HG02588 (cell line): ENCODE measurements around the gene SMARCC2.

Experiments
- ATAC-seq: cut with Tn5 transposase; IDR thresholded peaks from one replicate; pipeline ENCODE4 v1.9.1; 2021; ENCODE audit warnings: mild to moderate bottlenecking, moderate library complexity; ENCODE audit not compliant: unreplicated experiment

Gene SMARCC2

DNA sequence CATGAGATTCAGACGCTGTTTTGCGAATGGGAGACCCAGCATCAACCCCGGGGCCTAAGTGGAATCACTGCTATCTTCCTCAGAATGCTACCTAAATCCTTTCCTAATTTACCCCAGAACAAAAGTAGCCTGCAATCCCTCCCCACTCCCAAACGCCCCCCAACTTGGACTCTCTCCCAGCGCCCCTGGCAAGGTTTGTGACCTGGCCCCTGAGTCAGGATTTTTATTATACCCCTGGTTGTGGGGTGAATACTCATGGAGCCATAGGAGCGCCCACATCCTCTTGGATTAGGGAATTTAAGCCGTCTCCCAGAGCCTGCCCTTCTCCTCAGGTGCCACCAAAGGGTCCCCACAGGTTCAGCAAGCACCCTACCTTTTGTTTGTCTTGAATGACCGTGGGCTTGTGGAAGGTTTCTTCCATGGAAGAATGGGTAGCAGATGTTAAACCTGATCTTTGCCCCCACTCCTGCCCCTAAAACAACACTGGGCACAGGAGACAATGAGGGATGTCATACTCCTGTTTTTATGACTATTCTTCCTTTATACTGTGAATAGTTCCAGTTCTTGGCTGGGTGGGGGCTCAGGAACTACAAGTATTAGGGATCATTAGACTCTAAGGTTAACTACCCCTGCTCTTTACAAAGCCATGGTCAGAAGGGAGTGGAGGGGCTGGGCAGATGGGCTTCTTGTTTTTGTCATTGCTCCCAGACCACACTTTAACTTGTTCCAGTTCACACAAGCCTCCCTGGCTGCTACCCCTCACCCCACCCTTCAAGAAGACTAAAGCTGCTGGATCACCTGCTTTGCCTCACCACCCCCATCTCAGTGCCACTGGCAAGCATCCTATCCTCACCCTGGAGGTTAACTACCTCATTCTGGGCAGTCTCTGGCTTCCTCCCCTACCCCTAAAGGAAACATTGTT, 36.3 kb downstream of the SMARCC2 start:
- no peak for ATAC-seq

DNA sequence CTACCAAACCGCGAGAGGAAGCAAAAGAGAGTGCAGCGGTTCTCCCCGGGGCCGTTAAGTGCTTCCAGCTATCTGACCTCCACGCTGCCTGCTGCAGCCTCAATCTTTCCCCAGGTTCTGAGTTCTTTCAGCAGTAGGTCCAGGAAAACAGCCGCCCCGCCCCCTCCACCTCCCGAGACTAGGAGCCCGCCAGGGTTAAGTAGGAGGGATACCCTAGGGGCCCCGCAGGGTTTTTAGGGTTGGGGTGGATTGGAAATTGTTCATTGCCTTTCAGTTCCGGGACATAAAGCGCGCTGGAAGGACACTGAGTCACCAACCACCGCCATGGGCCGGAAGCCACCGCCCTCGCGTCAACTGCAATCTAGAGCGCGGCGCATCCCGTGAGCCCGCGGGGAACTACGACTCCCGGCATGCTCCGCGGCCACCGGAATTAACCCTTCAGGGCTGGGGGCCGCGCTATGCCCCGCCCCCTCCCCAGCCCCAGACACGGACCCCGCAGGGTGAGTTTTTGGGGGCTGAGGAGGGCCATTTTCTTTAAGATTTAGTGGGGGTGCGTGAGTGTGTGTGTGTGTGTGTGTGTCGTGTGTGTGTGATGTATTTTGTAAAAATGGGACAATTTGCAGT, 37.0 kb downstream of the SMARCC2 start, which contains the start of gene MYL6B:
MYL6B (plus strand) TSS at position 456 of the 624 bp plus-strand sequence. CDS start 1,332 bp downstream, outside the sequence.
- peak; percentile 89 for ATAC-seq

DNA sequence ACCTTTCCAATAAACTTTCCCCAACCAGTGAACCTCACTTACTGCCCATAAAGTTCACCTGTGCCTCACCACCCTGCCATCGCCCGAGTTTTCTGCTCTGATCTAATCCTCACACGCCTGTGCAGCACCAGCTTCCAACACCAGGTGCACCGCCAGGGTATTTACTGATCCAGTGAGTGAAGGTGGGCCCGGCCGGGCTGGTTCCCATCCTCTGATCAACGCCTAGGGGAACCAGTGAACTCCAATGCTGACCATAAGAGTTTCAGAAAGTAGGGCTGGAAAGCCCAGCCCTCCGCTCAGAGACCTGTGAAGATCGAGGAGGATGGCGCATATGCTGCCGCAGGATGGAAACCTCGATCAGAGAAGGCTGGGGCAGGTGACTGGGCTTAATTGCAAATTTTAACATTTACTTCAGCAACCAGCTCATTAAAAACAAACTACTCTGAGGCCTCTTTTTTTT, 37.6 kb downstream of the SMARCC2 start:
- ATAC-seq = peak; percentile 42

DNA sequence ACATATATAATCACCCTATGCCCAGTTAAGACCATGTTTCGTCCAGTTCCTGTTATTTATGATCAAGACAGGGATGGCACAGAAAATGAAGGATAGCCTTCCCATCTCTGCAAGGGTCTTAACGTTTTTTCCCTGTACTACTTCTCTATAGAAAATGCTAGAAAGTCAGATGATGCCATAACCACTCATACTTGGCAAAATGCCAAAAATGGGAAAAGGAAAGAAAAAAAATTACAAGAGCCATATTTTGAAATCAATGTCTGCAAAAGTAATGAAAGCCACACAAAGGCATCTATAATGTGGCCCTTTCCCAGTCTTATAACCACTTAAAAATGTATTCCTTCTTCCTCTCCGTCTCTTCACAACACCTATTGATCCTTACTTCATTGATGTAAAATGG, 38.7 kb downstream of the SMARCC2 start:
- ATAC-seq = no peak

DNA sequence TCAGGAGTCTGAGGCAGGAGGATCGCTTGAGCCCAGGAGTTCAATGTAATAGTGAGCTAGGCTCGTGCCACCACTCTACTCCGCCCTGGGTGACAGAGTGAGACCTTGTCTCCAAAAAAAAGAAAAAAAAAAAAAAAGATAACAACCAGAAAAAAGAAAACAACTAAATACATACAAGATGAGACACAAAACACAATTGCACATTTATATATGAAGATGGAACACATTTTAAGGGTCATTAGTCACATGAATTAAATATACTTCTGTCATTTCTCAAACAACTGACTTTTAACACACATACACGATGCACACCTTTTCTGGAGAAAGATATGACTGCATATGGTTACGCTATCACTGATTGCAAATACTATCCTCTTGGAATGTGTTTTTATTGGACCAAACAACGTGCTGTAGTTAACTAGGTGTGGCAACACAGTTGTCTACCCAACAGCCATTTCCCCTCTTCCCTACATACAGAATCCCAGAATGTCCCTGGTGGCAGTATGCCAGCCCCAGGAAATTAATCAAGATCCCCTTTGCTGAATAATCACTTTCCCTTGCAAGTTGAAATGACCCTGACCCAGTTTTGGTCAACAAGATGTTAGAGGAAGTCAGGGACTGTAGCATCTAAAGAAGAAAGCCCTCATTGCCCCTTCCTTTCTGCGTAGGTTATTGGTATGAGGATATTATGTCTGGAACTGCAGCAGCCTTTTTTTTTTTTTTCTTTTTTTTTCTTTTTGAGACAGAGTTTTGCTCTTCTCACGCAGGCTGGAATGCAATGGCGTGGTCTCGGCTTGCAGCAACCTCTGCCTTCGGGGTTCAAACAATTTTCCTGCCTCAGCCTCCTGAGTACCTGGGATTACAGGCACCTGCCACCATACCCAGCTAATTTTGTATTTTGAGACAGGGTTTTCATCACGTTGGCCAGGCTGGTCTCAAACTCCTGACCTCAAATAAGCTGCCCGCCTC, 42.5 kb downstream of the SMARCC2 start:
- no peak for ATAC-seq

DNA sequence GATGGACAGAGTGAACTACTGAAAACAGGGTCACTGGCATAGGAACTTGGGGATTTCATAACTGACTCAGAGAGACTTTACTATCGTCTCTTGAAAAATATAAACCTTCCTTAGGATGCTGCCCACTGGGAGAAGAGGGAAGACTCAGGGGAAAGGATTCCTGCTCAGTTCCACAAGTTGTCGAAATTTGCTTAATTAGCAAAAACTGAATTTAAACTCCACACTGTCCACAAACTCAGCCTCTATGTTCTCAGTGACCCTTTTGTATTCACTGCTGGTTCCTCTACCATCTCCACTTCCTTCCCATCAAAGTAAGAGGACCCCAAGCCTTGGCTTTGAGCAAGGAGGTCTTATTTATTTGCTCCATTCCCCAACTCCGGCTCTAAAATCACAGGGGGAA, 44.1 kb downstream of the SMARCC2 start:
- no peak for ATAC-seq

DNA sequence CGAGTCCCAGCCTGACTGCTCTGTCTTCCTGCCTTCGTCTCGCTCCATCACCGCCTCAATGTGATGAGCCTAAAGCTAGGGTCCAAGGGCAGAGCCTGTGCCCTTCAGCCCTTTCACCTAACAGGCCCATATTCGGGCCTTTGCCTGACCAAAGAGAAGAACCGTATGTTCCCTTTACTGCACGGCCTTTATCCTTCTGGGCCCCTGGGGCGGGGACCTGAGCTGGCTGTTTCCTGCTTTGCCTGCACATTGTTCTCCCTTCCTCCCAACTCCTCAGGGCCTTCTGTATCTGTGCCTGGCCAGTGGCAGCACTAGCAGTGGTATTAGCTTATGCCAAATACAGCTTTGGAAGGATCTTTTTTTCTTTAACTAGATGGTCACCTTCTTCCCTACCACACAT, 45.4 kb downstream of the SMARCC2 start:
- no peak for ATAC-seq

DNA sequence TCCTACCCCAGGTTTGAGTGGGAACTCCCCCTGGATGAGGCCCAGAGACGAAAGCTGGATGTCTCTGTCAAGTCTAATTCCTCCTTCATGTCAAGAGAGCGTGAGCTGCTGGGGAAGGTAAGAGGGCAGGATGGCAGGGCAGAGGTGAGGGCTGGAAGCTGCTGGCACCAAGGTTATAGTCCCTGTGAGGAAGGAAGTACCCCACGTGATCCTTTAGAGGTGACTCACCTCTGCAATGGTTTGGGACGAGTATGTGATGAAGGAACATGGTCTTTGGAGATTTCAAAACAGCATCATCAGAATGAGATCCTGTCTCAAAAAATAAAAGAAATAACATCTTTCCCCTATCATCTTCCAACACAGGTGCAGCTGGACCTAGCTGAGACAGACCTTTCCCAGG, 46.1 kb downstream of the SMARCC2 start:
- ATAC-seq = no peak

DNA sequence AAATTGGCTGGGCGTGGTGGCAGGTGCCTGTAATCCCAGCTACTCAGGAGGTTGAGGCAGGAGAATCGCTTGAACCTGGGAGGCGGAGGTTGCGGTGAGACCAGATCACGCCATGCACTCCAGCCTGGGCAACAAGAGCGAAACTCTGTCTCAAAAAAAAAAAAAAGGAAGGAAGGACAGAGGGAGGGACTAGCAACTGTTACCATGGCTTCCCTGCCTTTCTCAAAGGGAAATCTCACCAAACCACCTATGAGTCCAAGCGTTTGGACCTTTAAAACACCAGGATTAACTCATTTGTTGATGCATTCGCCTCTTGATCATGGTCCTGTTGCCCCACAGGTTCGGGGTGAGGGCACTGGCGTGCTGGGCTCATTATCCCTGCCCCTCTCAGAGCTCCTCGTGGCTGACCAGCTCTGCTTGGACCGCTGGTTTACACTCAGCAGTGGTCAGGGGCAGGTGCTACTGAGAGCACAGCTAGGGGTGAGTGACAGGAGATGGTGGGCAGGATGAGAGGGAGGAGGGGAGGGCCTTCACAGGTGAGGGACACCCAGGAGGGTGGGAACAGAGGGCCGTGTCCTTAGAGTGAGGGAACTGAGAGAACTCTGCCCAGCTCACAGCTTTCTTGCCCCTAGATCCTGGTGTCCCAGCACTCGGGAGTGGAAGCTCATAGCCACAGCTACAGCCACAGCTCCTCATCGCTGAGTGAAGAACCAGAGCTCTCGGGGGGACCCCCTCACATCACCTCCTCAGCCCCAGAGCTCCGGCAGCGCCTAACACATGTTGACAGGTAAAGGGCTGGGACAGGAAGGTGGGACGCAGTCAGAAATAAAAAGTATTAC, 47.1 kb downstream of the SMARCC2 start:
- ATAC-seq = no peak

DNA sequence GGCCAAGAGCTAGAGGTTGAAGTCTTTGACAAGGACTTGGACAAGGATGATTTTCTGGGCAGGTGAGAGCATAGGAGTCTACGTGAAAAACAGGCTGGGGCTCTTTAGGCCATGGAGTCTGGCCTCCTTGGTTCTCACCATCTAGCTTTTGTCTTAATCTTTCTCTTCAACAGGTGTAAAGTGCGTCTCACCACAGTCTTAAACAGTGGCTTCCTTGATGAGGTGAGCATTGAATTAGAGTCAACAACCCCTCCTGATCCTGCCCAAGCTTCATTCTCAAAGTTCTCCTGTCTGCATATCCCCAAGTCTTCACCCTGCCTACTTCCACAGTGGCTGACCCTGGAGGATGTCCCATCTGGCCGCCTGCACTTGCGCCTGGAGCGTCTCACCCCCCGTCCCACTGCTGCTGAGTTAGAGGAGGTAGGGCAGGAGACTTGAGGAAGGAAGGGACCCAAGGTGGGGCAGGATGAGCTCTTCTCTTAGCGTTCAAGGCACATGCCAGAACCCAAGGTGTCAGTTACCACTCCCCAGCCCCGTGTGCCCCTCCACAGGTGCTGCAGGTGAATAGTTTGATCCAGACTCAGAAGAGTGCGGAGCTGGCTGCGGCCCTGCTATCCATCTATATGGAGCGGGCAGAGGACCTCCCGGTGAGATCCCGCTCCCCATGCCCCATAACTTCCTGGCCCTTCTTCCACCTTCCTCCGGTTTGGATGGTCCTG, 51.3 kb downstream of the SMARCC2 start:
- ATAC-seq = no peak

DNA sequence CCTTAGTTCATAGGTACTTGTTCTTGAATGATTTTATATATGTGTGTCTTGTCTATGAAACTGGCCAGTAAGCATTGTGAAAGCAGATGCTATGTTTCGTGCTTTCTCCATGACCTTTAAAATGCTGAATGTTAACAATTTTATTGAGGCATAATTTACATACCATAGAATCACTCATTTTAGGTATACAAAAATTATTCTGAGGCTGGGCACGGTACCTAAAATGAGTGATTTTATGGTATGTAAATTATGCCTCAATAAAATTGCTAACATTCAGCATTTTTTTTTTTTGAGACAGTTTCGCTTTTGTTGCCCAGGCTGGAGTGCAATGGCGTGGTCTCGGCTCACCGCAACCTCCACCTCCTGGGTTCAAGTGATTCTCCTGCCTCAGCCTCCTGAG, 54.4 kb downstream of the SMARCC2 start:
- no peak for ATAC-seq

DNA sequence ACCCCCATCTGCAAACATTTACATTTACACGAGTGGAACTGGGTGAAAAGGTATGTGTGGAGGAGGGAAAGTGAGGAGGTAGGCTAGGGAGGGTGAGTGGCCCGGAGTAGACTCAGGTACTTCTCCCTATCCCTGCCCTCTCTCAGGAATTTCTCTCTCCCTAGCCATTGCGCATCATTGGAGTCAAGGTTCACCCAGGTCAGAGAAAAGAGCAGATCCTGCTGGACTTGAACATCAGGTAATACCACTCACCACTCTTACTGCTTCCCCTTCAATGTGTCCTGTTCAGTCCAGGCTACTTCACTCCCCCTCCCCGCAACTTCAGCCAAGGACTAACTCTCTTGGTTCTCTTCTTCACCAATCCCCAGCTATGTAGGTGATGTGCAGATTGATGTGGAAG, 58.4 kb downstream of the SMARCC2 start:
- ATAC-seq = no peak

DNA sequence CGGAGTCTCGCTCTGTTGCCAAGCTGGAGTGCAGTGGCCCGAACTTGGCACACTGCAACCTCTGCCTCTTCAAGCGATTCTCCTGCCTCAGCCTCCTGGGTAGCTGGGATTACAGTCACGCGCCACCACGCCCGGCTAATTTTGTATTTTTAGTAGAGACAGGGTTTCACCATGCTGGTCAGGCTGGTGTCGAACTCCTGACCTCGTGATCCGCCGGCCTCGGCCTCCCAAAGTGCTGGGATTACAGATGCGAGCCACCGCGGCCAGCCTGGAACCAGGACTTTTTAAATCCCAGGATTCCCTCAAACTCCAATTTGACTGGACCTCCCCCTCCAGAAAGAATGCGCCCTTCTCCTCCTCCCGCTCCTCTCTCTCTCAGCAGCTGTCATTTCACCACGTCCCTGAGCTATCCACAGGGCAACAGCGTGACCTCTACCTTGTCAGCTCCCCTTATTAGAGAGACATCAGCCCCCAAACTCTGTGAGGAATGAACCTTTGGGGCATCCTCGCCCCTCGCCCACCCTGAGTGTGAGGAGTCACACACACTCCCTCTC, 59.3 kb downstream of the SMARCC2 start:
- ATAC-seq = no peak

DNA sequence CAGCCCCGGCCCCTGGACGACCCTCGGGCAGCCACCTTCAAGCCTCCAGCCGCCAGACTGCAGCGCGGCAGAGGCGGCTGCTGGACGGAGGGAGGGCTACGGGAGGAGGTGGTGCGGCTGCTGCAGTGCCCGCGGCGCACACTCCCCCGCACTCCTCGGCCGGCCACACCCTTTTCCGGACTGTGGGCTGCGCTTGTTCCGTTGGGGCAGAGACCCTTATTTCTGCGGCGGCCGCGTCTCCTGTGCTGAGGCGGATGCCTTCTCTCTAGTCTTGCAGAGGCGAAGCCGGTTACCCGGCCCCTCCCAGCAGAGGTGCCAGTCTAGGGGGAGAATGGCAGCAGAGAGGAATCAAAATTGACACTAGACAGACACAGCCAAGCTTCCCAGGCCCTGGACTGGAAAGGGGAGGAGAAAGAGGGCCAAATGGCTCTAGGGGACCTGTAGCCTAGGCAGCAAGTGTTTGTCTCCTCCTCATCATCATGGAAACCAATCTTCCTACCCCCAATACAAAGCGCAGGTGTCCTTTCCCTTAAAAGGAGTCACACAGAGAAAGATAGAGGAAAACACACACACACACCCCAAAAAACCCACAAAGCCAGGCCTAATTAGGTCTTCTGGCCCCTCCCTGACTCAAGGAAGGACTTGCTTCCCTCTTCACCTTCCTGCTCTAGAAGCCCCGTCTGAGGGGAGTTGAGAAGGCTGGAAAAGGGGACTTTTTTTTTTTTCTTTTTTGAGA, 59.9 kb downstream of the SMARCC2 start:
- ATAC-seq = no peak

DNA sequence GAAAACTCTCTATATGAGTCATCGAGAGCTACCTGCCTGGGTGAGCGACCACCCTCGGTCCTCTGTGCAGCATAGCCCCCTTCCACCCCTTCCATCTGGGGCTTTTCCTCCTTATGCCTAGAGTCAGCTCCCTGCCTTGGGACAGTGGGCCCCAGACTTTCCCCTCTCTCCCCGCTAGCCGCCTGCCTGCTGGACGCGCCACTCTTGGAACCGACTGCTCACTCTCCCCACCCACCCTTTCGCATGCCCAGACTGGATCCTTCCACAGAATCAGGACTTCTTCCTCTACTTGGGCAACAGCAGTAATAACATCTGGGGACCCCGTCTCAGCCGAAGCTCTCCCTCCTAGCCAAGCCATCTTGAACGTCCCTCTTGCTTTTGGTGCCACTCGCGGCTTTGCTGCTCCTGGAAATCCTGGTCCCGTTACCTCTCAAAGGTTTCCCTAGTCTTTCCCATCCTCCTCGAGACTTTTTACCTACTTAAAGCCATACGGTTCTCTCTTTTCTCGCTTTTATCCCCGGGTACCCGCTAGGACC, 60.5 kb downstream of the SMARCC2 start:
- ATAC-seq = no peak

DNA sequence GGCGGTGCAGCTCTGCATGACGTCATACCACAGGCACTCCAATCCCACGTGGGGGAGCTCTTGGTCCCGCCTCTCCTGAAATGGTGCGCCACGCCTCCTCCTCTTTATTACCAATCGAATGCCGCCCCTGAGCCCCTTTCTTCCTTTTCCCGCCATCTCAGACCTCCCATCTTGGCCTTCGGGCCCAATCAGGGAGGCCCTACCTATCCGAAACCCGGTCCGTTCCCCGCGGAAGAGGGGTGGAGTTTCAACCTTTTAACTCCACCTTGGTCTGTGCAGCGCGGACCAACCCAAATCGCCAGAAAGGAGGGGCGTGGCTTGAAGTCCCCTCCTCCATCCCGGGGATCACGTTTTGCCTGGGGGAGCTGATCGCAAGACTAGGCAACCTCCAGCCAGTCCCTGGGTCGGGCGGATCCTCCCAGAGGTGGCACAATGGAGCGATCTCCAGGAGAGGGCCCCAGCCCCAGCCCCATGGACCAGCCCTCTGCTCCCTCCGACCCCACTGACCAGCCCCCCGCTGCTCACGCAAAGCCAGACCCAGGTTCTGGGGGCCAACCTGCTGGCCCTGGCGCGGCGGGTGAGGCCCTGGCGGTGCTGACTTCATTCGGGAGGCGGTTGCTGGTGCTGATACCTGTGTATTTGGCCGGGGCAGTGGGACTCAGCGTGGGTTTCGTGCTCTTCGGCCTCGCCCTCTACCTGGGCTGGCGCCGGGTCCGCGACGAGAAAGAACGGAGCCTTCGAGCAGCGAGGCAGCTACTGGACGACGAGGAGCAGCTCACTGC, 61.2 kb downstream of the SMARCC2 start, which contains the start of gene ESYT1:
ESYT1 (plus strand) TSS at position 380 of the 782 bp plus-strand sequence; CDS start at position 433, 53 bp downstream.
- ATAC-seq = peak; percentile 89

DNA sequence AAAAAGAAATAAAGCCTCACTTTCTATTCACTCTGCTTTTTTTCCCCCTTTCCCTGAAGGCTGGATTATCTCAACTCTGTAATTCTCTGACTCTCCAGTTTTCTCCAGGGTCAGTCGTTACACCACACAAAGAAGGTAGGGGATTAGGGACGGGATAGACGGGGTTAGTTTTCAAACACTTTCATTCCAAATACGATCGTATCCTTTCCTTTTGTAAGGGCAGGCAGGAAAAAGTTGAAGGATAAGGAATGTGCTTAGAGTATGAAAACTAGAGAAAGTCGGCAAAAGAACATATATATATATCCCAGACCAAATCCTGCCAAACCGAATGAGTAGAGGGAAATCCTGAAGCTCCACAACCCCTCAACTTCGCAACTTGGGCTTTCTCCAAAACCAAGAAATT, 61.8 kb downstream of the SMARCC2 start:
- ATAC-seq = no peak
